ENCODE measurements around the gene SPAG5. TPM values are rescaled to one million over a fixed set of nuclear protein-coding genes. Genes with fewer than 3 reads are reported as not detected.

SPAG5 gene
- 10 to 100 TPM in 1 of 6 donors, 1 to 10 TPM in 5; 4.4 to 34.6 (median 7.4) TPM for total RNA-seq

- ATAC-seq (ENCODE audit: low FRiP score in 2 of 2) (peak; percentile 99), DNase-seq (peak; percentile 98)
- Histone ChIP-seq H3K27ac (peak within 1 kb of the TSS; percentile 94 to 97 (median 96)), H3K9me3 (no peaks in the 10 kb centered on the region), H3K4me1 (peaks cover 17 to 21% (median 17%) of the 10 kb centered on the region in 4 donors), H3K36me3 (no peaks in the 10 kb centered on the region), H3K4me3 (peak within 1 kb of the TSS; percentile 55 to 62 (median 58)), H3K27me3 (no peaks in the 10 kb centered on the region)
- TF ChIP-seq EP300 (IDR thresholded peaks at IDR 0.05) (no peak), POLR2A (IDR thresholded peaks at IDR 0.05) (peak; percentile 71 to 95 (median 86)), CTCF (IDR thresholded peaks at IDR 0.05) (peak in 2 of 6 experiments; percentile 2 to 31), POLR2AphosphoS5 (IDR thresholded peaks at IDR 0.05) (peak; percentile 90 to 98)
- WGBS, 2 donors: 0% methylated on average over 6 to 31 of the region's 44 CpGs
Measured at GRCh38 chr17:28598799-28599310, at the start of gene SPAG5. Gene SPAG5, minus strand, starts transcription at chr17:28599025. Its CDS starts 79 bp downstream, at chr17:28598946.

GRCh38 chr17:28646039-28646754 lies 47.4 kb upstream of the SPAG5 start:
- Histone ChIP-seq H3K27me3 (no peaks in the 10 kb centered on the region), H3K4me1 (peaks cover 32 to 44% (median 33%) of the 10 kb centered on the region in 4 donors), H3K4me3 (peak overlapping the region in 2 of 4 donors; percentile 25 to 99), H3K36me3 (peaks cover 8 to 52% (median 38%) of the 10 kb centered on the region in 4 donors), H3K27ac (peak overlapping the region; percentile 91 to 98 (median 96)), H3K9me3 (no peaks in the 10 kb centered on the region)
- ATAC-seq (ENCODE audit: low FRiP score in 2 of 2) (no peak), DNase-seq (peak in 1 of 2 donors; percentile 24)
- TF ChIP-seq POLR2AphosphoS5 (IDR thresholded peaks at IDR 0.05) (no peak), CTCF (IDR thresholded peaks at IDR 0.05) (no peak), POLR2A (IDR thresholded peaks at IDR 0.05) (no peak), EP300 (IDR thresholded peaks at IDR 0.05) (no peak)
- WGBS, 2 donors: 39 to 53% methylated on average over 12 of the region's 12 CpGs

GRCh38 chr17:28645576-28645939 lies 46.7 kb upstream of the SPAG5 start:
- DNase-seq (no peak), ATAC-seq (ENCODE audit: low FRiP score in 2 of 2) (no peak)
- H3K4me1 ChIP-seq: peaks cover 32 to 44% (median 33%) of the 10 kb centered on the region in 4 donors
- peak overlapping the region; percentile 62 to 99 (median 98) for H3K4me3 ChIP-seq
- WGBS, 2 donors: 18 to 24% methylated on average over 8 of the region's 8 CpGs
- peak overlapping the region; percentile 91 to 98 (median 96) for H3K27ac ChIP-seq
- TF ChIP-seq EP300 (IDR thresholded peaks at IDR 0.05): no peak
- TF ChIP-seq POLR2A (IDR thresholded peaks at IDR 0.05): no peak
- no peak for TF ChIP-seq POLR2AphosphoS5 (IDR thresholded peaks at IDR 0.05)
- TF ChIP-seq CTCF (IDR thresholded peaks at IDR 0.05): no peak
- peaks cover 9 to 55% (median 40%) of the 10 kb centered on the region in 4 donors for H3K36me3 ChIP-seq
- no peaks in the 10 kb centered on the region for H3K9me3 ChIP-seq
- no peaks in the 10 kb centered on the region for H3K27me3 ChIP-seq

- DNase-seq: peak; percentile 97 to 99
- Histone ChIP-seq H3K27ac (peak within 1 kb of the TSS; percentile 91 to 98 (median 96)), H3K4me1 (peaks cover 32 to 44% (median 33%) of the 10 kb centered on the region in 4 donors)
Measured at GRCh38 chr17:28644787-28645575, 46.2 kb upstream of the SPAG5 start, which contains the start of gene BLTP2. Gene BLTP2, minus strand, starts transcription at chr17:28645158. Its CDS starts 102 bp downstream, at chr17:28645056.

More at GRCh38 chr17:28644787-28645575, 46.2 kb upstream of the SPAG5 start, which contains the start of gene BLTP2:
- TF ChIP-seq CTCF (IDR thresholded peaks at IDR 0.05): peak in 4 of 6 experiments; percentile 31 to 54 (median 48)
- TF ChIP-seq POLR2A (IDR thresholded peaks at IDR 0.05): peak; percentile 32 to 95 (median 80)
- peak in 1 of 4 donors; percentile 4 for TF ChIP-seq EP300 (IDR thresholded peaks at IDR 0.05)
- peak; percentile 89 to 97 for TF ChIP-seq POLR2AphosphoS5 (IDR thresholded peaks at IDR 0.05)
- Histone ChIP-seq H3K4me3 (peak within 1 kb of the TSS; percentile 82 to 99 (median 98)), H3K9me3 (no peaks in the 10 kb centered on the region), H3K27me3 (no peaks in the 10 kb centered on the region), H3K36me3 (peaks cover 15 to 56% (median 43%) of the 10 kb centered on the region in 4 donors)
- ATAC-seq (ENCODE audit: low FRiP score in 2 of 2): peak; percentile 99
- 1 to 2% methylated on average over 28 to 40 of the region's 89 CpGs for WGBS, 2 donors
